Measurements from ENCODE around the gene ANKRD33B. TPM values are rescaled to one million over a fixed set of nuclear protein-coding genes. Genes with fewer than 3 reads are reported as not detected.

ANKRD33B gene
- total RNA-seq, 1 experiment from 2014 or later = 10.9 TPM

GRCh38 chr5:10537624-10538023 lies 26.2 kb upstream of the ANKRD33B start:
- DNase-seq (ENCODE audit: low read depth, low spot score) = no peak
- Histone ChIP-seq H3K9me3 (ENCODE audit: control insufficient read depth in 1 of 2, insufficient read depth in 1 of 2, low read depth in 1 of 2, low read length in 2 of 2) (no peaks in the 10 kb centered on the region), H3K4me2 (ENCODE audit: low read length) (no peak overlapping the region), H3K79me2 (ENCODE audit: insufficient read depth, low read length) (no peaks in the 10 kb centered on the region), H3K9ac (ENCODE audit: low read length) (no peak overlapping the region), H3K9me2 (ENCODE audit: insufficient read depth) (no peaks in the 10 kb centered on the region), H4K20me1 (ENCODE audit: insufficient read depth) (no peaks in the 10 kb centered on the region), H2AFZ (ENCODE audit: low read depth, low read length, poor library complexity, severe bottlenecking) (no peak overlapping the region), H3K4me1 (ENCODE audit: control insufficient read depth in 1 of 2, insufficient read depth in 2 of 2, low read length in 2 of 2) (peaks cover 0 to 5% of the 10 kb centered on the region in 2 experiments; a peak in 2 of 4 replicates), H3K27ac (ENCODE audit: low read depth, low read length) (no peak overlapping the region), H3K27me3 (ENCODE audit: insufficient read depth, low read length) (no peaks in the 10 kb centered on the region), H3K36me3 (ENCODE audit: control insufficient read depth in 1 of 2, insufficient read depth in 2 of 2, low read length in 2 of 2) (no peaks in the 10 kb centered on the region), H3K4me3 (replicated peaks in 1 of 2; ENCODE audit: low read depth in 1 of 2, low read length in 2 of 2) (no peak overlapping the region)
- ATAC-seq = no peak
- intact Hi-C loops (cut with micrococcal nuclease) = no loop called here
- BruUV-seq (replicated peaks) = no TSS peak
- ChIA-PET CTCF (no interaction called here), POLR2A (no interaction called here), RAD21 (ENCODE audit: low non-redundant PET in 1 of 2, low total read pairs in 2 of 2, uncharacterized antibody in 2 of 2, unreplicated experiment in 2 of 2) (no interaction called here)
- no peak for TF ChIP-seq SRF (IDR thresholded peaks at IDR 0.05; ENCODE audit: low read depth)
- no peak for TF ChIP-seq POLR2AphosphoS5 (IDR thresholded peaks at IDR 0.05; ENCODE audit: low read depth, low read length)
- TF ChIP-seq ELF1 (IDR thresholded peaks at IDR 0.05; ENCODE audit: borderline replicate concordance, low read depth) = no peak
- no peak for TF ChIP-seq EGR1 (IDR thresholded peaks at IDR 0.05; ENCODE audit: low read depth)
- TF ChIP-seq EZH2 (IDR thresholded peaks at IDR 0.05) = no peak
- TF ChIP-seq ZFX (IDR thresholded peaks at IDR 0.05) = no peak
- TF ChIP-seq CEBPB (IDR thresholded peaks at IDR 0.05; ENCODE audit: low read depth) = no peak
- TF ChIP-seq CBX3 (IDR thresholded peaks at IDR 0.05; ENCODE audit: low read depth) = no peak
- no peak for TF ChIP-seq ATF3 (IDR thresholded peaks at IDR 0.05)
- no peak for TF ChIP-seq ZBTB33 (IDR thresholded peaks at IDR 0.05; ENCODE audit: extremely low read depth, insufficient replicate concordance, low read length)
- no peak for TF ChIP-seq SIN3A (IDR thresholded peaks at IDR 0.05; ENCODE audit: low read depth)
- no peak for TF ChIP-seq REST (IDR thresholded peaks at IDR 0.05; ENCODE audit: low read depth)
- no peak for TF ChIP-seq ZNF274 (IDR thresholded peaks at IDR 0.05; ENCODE audit: low read depth, low read length)
- no peak for TF ChIP-seq JUND (IDR thresholded peaks at IDR 0.05)
- TF ChIP-seq POLR2A (IDR thresholded peaks at IDR 0.05; ENCODE audit: borderline replicate concordance, extremely low read depth, insufficient read depth, insufficient read length) = no peak

All from HCT116 (cell line).